CD4-positive, alpha-beta T cell (primary cell): ENCODE measurements around the gene ATL2. TPM values are rescaled to one million over a fixed set of nuclear protein-coding genes. Genes with fewer than 3 reads are reported as not detected.

ENCODE experiments used
- ATAC-seq: fragments of 200-7000 bp; cut with Tn5 transposase; one replicate; pipeline ENCODE4 v1.10.0; 2022; ENCODE audit warnings: mild to moderate bottlenecking; ENCODE audit not compliant: poor library complexity
- CTCF ChIA-PET: fragments of 350-600 bp; sonication (Branson Sonifier 250); formaldehyde crosslinking; loops from one replicate; lab custom pipeline; 2021; ENCODE audit warnings: antibody characterized with exemption, inconsistent platforms; lab: Charles Lee
- POLR2A ChIA-PET: fragments of 350-600 bp; sonication (Branson Sonifier 250); formaldehyde crosslinking; loops from one replicate; lab custom pipeline; 2021; ENCODE audit warnings: antibody characterized with exemption, inconsistent platforms; lab: Charles Lee
- DNase-seq, 14 experiments: peaks; one replicate each; pipeline ENCODE4 v3.0.0-alpha.2; 2013 to 2020; ENCODE audit warnings: mixed read lengths in 2 of 14
- H3K27ac ChIP-seq, 2 donors: one replicate each; pipeline versions ENCODE4 v1.5.1 to v1.7.0; 2013; ENCODE audit warnings: low read length in 2 of 2, low read depth in 1 of 2, mild to moderate bottlenecking in 1 of 2
- H3K27me3 ChIP-seq, 2 experiments: 1 replicate in 1 of 2; 2 replicates in 1 of 2; pipeline versions ENCODE4 v1.6.1 to v1.7.0; 2013; ENCODE audit warnings: low read length in 2 of 2, control low read depth in 1 of 2, mild to moderate bottlenecking in 1 of 2, moderate library complexity in 1 of 2; ENCODE audit not compliant: insufficient read depth in 2 of 2, control insufficient read depth in 1 of 2
- H3K36me3 ChIP-seq: one replicate; pipeline ENCODE4 v1.6.1; 2013; ENCODE audit warnings: low read length, control low read depth; ENCODE audit not compliant: insufficient read depth
- H3K4me1 ChIP-seq: one replicate; pipeline ENCODE4 v1.6.1; 2013; ENCODE audit warnings: low read length, control low read depth; ENCODE audit not compliant: insufficient read depth
- H3K4me3 ChIP-seq: one replicate; pipeline ENCODE4 v1.5.1; 2013; ENCODE audit warnings: mild to moderate bottlenecking, low read length, moderate library complexity
- H3K9me3 ChIP-seq, 2 experiments: 1 replicate in 1 of 2; 2 replicates in 1 of 2; pipeline versions ENCODE4 v1.6.1 to v1.7.0; 2013; ENCODE audit warnings: low read length in 2 of 2, mild to moderate bottlenecking in 2 of 2, control low read depth in 1 of 2, moderate library complexity in 1 of 2; ENCODE audit not compliant: control insufficient read depth in 1 of 2, insufficient read depth in 1 of 2
- H3K27ac Mint-ChIP-seq: one replicate; pipeline ENCODE4 v1.8.0; 2020; ENCODE audit warnings: mixed read lengths
- H3K27me3 Mint-ChIP-seq: one replicate; pipeline ENCODE4 v1.8.0; 2021; ENCODE audit warnings: mixed read lengths
- H3K36me3 Mint-ChIP-seq: one replicate; pipeline ENCODE4 v1.8.0; 2021; ENCODE audit warnings: low read depth, mixed read lengths
- H3K4me1 Mint-ChIP-seq: one replicate; pipeline ENCODE4 v1.8.0; 2021; ENCODE audit warnings: low read depth, mixed read lengths
- H3K4me3 Mint-ChIP-seq: one replicate; pipeline ENCODE4 v1.8.0; 2020; ENCODE audit warnings: mild to moderate bottlenecking, mixed read lengths
- H3K9me3 Mint-ChIP-seq: one replicate; pipeline ENCODE4 v1.8.0; 2020; ENCODE audit warnings: mixed read lengths
- CTCF ChIP-seq: fragments of 200-600 bp; IDR thresholded peaks from one replicate; pipeline ENCODE4 v1.8.0; 2022; ENCODE audit warnings: antibody characterized with exemption, mild to moderate bottlenecking
- intact Hi-C, 2 experiments: fragments of 100-400 bp; cut with DNase I in 1 of 2; cut with micrococcal nuclease in 1 of 2; formaldehyde crosslinking; loops; one replicate each; pipeline versions ENCODE4 v1.15.1 to v1.9.0; 2023 to 2025; cut with DNase I, micrococcal nuclease
- total RNA-seq, 174 experiments: library from RNA in 2 of 174; stranded (reverse) in 2 of 174; gene quantifications; one replicate each; pipeline ENCODE4 v1.2.3 and lab custom pipeline; 2021 to 2026

Gene ATL2
- total RNA-seq, 2 experiments from 2014 or later, result 85.5 to 91.7 TPM

DNA sequence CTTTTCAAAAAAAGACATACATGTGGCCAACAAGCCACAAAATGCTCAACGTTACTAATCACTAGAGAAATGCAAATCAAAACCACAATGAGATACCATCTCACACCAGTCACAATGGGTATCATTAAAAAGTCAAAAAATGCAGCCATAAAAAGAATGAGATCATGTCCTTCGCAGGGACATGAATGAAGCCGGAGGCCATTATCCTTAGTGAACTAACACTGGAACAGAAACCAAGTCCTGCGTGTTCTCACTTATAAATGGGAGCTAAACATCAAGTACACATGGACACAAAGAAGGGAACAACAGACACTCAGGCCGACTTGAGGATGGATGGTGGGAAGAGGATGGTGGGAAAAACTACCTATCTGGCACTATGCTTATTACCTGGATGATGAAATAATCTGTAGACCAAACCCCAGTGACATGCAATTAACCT lies 17.8 kb upstream of the ATL2 start:
- Mint-ChIP-seq H3K9me3 (no peaks in the 10 kb centered on the region), H3K4me3 (no peak overlapping the region), H3K27ac (no peak overlapping the region), H3K4me1 (no peaks in the 10 kb centered on the region), H3K36me3 (no peaks in the 10 kb centered on the region), H3K27me3 (no peaks in the 10 kb centered on the region)
- Histone ChIP-seq H3K9me3 (no peaks in the 10 kb centered on the region), H3K36me3 (no peaks in the 10 kb centered on the region), H3K27ac (no peak overlapping the region), H3K4me1 (no peaks in the 10 kb centered on the region), H3K4me3 (no peak overlapping the region), H3K27me3 (peaks cover 0 to 3% of the 10 kb centered on the region in 2 experiments)
- ChIA-PET POLR2A (no interaction called here), CTCF (no interaction called here)
- DNase-seq (no peak), ATAC-seq (no peak)
- intact Hi-C loops, result no loop called here
- no peak for TF ChIP-seq CTCF

DNA sequence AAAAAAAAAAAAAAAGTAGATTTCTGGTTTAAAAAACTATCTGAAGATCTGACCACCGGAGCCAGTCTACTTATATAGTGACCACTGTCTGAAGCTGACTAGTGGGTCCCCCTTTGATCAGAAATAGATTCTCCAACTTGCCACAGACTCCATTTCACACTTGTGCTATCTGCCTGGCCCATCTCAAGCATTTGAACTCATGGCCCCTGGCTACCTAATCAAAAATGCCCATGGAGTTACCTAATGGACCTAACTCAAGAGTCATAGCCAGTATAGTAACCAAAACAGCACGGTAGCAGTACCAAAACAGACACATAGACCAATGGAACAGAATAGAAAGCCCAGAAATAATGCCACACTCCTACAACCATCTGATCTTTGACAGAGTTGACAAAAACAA lies 17.0 kb upstream of the ATL2 start:
- intact Hi-C loops, result no loop called here
- no peaks in the 10 kb centered on the region for H3K9me3 Mint-ChIP-seq
- ChIA-PET CTCF (interaction anchor here (0.7 kb wide), 1 partner anchor 71 kb away, joined by 4 read pairs; no protein-coding TSS in a partner anchor), POLR2A (no interaction called here)
- H3K4me3 Mint-ChIP-seq, result no peak overlapping the region
- Histone ChIP-seq H3K4me1 (peaks cover 3% of the 10 kb centered on the region), H3K4me3 (no peak overlapping the region), H3K27ac (no peak overlapping the region), H3K9me3 (no peaks in the 10 kb centered on the region), H3K27me3 (peaks cover 0 to 3% of the 10 kb centered on the region in 2 experiments), H3K36me3 (no peaks in the 10 kb centered on the region)
- peaks cover 8% of the 10 kb centered on the region for H3K4me1 Mint-ChIP-seq
- DNase-seq (no peak), ATAC-seq (no peak)
- no peaks in the 10 kb centered on the region for H3K27me3 Mint-ChIP-seq
- no peak for TF ChIP-seq CTCF
- no peaks in the 10 kb centered on the region for H3K36me3 Mint-ChIP-seq
- H3K27ac Mint-ChIP-seq, result no peak overlapping the region

- Histone ChIP-seq H3K27me3 (peaks cover 0 to 3% of the 10 kb centered on the region in 2 experiments), H3K4me1 (peaks cover 20% of the 10 kb centered on the region), H3K36me3 (no peaks in the 10 kb centered on the region), H3K4me3 (no peak overlapping the region), H3K9me3 (no peaks in the 10 kb centered on the region), H3K27ac (no peak overlapping the region)
- Mint-ChIP-seq H3K27ac (no peak overlapping the region), H3K4me3 (no peak overlapping the region), H3K4me1 (peaks cover 30% of the 10 kb centered on the region), H3K36me3 (no peaks in the 10 kb centered on the region), H3K9me3 (no peaks in the 10 kb centered on the region), H3K27me3 (no peaks in the 10 kb centered on the region)
- DNase-seq (no peak), ATAC-seq (no peak)
- CTCF ChIA-PET, result interaction anchor here (0.6 to 1.4 kb wide), 2 partner anchors 15 to 133 kb away, joined by 3 read pairs; no protein-coding TSS in a partner anchor
- TF ChIP-seq CTCF, result no peak
- POLR2A ChIA-PET, result interaction anchor here (1.4 to 1.5 kb wide), 2 partner anchors 10 to 11 kb away, joined by 3 to 5 read pairs; no protein-coding TSS in a partner anchor
- intact Hi-C loops, result no loop called here
Measured at GRCh38 chr2:38390947-38391346, 13.9 kb upstream of the ATL2 start.
